Peyer's patch (tissue), 4 donors: Measurements from ENCODE around the gene GNPTG.

Experiments used
- POLR2A ChIP-seq, 2 donors: fragments of 450-650 bp; IDR thresholded peaks; one replicate each; pipeline ENCODE4 v1.5.1; 2017; ENCODE audit warnings: antibody characterized with exemption in 2 of 2, mild to moderate bottlenecking in 2 of 2, moderate library complexity in 2 of 2
- TF ChIP-seq, protein P1 (sequence below), 6 experiments: fragments of 450-650 bp in 4 of 6; fragments of 200-600 bp in 2 of 6; sonication (generic) in 1 of 6; IDR thresholded peaks; one replicate each; pipeline ENCODE4 v1.5.1; 2017 to 2019; ENCODE audit warnings: antibody characterized with exemption in 6 of 6, mild to moderate bottlenecking in 3 of 6, moderate library complexity in 1 of 6

- no peak for TF ChIP-seq POLR2A (IDR thresholded peaks at IDR 0.05)
- TF ChIP-seq, protein P1, sequence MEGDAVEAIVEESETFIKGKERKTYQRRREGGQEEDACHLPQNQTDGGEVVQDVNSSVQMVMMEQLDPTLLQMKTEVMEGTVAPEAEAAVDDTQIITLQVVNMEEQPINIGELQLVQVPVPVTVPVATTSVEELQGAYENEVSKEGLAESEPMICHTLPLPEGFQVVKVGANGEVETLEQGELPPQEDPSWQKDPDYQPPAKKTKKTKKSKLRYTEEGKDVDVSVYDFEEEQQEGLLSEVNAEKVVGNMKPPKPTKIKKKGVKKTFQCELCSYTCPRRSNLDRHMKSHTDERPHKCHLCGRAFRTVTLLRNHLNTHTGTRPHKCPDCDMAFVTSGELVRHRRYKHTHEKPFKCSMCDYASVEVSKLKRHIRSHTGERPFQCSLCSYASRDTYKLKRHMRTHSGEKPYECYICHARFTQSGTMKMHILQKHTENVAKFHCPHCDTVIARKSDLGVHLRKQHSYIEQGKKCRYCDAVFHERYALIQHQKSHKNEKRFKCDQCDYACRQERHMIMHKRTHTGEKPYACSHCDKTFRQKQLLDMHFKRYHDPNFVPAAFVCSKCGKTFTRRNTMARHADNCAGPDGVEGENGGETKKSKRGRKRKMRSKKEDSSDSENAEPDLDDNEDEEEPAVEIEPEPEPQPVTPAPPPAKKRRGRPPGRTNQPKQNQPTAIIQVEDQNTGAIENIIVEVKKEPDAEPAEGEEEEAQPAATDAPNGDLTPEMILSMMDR (IDR thresholded peaks at IDR 0.05) = no peak
These were observed 33.5 kb downstream of the GNPTG start for GRCh38 chr16:1385232-1385631.
